ENCODE results near the gene TMEM53.
A peak's percentile ranks its signal among the peaks of the same experiment; 100 is the strongest.

TMEM53 gene

GRCh38 chr1:44628962-44629756 lies 45.1 kb downstream of the TMEM53 start:
- DNase-seq (ENCODE audit: low read depth), result peak; percentile 79

GRCh38 chr1:44625348-44625747 lies 48.9 kb downstream of the TMEM53 start:
- DNase-seq (ENCODE audit: low read depth), result no peak

DNA sequence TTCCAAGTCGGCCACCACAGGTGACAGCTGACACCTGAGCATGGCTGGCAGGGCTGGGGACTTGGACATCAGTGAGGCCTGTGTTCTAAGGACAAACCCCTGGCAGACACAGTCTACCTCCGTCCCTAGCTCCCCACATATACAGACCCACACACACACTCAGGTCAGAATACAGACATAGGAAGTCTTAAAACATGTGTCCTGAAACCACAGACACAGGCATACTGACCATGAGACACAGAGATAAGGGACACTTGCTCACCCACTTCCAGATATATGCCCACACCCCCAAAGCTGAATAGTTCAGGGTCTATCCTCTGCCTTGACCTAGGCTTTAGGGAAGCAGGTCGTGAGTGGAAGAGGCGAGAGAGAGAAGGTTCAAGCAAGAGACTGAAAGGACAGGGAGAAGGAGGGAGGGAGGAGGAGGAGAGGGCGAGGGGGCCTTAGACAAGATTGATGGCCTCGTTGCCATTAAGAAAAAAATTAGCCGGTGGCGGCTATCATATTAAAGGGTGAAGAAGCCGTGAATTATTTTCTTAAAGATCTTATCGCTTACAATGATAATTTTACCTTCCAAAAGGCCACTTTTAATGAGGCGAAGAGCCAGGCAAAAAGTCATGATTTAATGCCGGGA lies 49.9 kb downstream of the TMEM53 start:
- no peak for DNase-seq (ENCODE audit: low read depth)

DNA sequence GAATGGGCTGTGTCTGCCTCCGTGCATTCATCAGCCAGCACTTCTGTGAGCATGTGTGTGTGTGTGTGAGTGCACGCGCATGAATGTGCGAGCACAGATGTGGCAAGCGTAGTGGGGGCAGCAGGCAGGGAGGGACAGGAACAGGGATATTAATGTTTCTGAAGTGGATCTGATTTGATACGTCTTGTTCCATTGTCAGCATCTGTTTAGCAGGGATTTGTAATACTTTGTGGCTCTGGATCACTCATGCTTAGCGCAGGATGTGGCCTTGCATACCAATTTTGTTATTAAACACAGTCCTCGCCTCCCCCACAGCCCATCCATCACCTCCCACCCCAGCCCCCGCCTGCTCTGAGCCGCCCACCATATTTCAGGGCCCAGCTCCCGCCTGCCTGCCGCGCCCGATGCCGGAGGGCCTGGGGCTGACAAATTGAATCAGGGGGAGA lies 52.4 kb downstream of the TMEM53 start:
- DNase-seq (ENCODE audit: low read depth), result peak; percentile 36

GRCh38 chr1:44620072-44620471 lies 54.2 kb downstream of the TMEM53 start:
- no peak for DNase-seq (ENCODE audit: low read depth)

- peak; percentile 89 for DNase-seq (ENCODE audit: low read depth)
These were observed 54.9 kb downstream of the TMEM53 start for GRCh38 chr1:44619261-44619900.

DNA sequence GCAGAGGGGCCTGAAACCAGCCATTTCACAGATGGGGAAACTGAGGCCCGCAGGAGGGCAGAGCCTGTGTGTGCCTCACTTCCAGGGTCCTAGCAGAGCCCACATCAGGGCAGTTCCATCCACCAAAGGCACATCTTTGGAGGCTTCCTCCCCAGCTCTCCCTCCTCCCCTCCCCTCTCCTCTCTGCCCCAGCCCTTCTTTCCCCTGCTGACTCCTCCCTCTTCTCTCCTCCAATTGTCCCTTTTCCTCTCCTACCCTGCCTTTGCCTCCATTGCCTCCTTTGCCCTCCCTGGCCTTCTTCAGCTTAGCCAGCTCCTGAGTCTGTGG lies 56.6 kb downstream of the TMEM53 start:
- no peak for DNase-seq (ENCODE audit: low read depth)

GRCh38 chr1:44616991-44617702 lies 57.1 kb downstream of the TMEM53 start:
- peak; percentile 57 for DNase-seq (ENCODE audit: low read depth)

DNA sequence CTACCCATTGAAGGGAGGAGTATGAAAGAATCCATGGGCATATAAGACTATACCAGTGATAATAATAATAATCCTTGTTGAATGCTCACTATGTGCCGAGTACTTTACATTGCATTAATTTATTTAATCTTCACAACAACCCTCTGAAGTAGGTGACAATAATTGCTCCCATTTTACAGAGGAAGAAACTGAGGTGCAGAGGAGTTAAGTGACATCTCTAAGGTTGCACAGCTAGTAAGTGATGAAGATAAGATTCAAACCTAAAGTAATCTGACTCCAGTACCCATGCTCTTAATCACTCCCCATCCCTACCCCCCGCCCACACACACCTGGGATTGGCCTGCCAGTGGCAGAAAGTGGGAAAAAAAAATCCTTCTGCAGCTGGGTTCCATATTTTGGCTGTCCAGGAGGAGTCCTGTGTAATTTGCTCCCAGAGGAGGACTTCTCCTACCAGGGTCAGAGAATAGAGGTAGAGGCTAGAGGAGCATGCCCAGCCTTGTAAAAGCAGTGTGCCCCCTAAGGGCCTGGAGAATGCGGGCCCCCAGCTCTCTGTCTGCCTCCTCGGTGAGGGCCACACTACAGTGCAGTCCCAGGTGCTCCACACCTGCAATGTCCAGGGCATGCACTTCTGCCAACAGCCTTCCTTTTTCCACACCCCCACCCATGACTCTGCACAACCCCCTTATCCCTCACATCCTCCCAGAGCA lies 57.8 kb downstream of the TMEM53 start:
- no peak for DNase-seq (ENCODE audit: low read depth)

GRCh38 chr1:44613941-44614340 lies 60.3 kb downstream of the TMEM53 start:
- DNase-seq (ENCODE audit: low read depth), result no peak

DNA sequence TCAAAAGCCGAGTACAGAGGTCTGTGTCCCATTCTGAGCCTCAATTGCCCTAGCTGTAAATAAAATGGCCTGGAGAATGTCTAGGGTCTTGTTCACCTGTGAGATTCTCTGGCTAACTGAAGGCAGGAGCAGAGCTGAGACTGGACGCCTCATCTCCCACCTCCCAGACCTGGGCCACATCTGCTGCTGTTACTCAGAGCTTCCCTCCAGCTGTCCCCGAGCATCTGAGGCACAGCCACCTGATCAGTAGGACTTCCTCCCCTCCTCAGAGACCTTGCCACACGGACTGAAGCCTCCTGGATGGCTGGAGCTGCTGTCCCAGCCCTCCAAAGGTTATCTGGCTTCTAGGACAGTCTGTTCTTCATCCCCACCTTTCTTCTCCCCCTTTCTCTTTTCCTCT lies 62.4 kb downstream of the TMEM53 start:
- no peak for DNase-seq (ENCODE audit: low read depth)

DNA sequence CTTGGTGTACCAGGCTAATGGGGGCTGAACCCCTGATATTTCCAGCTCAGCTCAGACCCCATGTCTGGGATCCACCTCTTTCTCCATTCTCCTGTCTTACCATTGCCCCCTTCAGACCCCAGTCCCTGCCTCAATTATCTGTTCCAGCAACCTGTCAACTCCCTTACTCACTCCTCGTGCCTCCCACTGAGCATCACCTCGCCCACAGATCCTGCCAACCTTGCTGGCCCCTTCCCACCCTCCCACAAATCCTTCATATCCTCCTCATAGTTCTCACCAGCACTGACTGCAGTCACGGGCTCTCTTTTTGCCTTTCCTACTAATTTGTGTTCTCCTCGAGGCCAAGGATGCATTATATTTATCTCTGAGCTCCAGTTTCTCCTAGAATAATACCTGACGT lies 62.9 kb downstream of the TMEM53 start:
- DNase-seq (ENCODE audit: low read depth), result no peak

- DNase-seq (ENCODE audit: low read depth), result no peak
These were observed 63.6 kb downstream of the TMEM53 start for GRCh38 chr1:44610527-44611148.

DNA sequence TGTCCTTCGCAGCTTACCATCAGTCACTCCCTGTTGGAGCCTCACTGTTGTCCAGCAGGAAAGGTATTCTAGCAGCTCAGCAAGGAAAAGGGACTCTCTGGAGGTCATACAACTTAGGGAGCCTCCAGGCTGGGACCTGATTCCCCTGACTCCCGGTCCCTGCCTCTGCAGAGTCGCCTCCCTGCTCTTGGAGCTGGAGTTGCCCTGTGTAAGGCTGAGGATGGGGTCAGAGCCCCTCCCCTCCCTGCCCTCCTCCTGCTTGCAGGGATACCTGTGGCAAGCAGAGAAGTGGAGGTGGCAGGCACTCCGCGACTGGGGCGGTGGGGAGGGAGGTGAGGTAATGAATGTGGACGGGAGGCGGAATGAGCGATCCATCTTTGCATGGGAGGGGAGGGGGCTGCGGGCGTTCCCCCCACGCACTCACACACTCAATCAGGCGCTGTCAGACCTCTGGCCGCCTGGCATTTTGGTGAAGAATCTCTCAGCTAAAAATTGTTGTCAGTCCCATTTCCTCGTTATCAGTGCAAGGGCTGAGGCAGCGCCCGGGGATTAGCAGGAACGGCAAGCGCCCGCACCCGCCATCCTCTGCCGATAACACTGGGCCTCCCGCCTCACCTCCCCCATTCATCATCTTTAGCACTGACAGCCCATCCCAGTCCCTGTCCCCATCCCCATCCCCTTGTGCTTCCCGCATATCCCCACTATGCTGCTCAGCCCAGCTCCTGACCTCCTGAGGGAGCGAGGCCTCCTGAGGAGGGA lies 64.3 kb downstream of the TMEM53 start:
- DNase-seq (ENCODE audit: low read depth), result no peak

GRCh38 chr1:44609412-44609767 lies 64.9 kb downstream of the TMEM53 start:
- peak; percentile 45 for DNase-seq (ENCODE audit: low read depth)

DNA sequence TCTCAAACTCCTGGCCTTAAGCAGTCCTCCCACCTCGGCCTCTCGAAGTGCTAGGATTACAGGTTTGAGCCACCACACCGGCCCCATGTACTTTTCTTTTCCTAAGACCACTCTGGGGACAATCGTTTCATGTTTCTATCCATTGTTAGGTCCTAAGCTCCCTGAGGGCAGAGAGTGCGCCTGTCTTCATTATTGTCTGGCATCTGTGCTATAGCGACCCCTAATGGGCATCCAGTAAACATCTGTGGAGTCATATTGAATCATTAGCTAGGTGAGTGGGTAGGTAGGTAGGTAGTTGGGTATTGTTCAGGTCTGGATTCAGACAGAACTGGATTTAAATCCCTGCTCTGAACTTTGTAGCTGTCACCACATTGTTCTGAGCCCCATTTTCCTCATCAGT lies 66.1 kb downstream of the TMEM53 start:
- DNase-seq (ENCODE audit: low read depth), result no peak

- DNase-seq (ENCODE audit: low read depth), result no peak
These were observed 67.5 kb downstream of the TMEM53 start for GRCh38 chr1:44606701-44607281.

DNA sequence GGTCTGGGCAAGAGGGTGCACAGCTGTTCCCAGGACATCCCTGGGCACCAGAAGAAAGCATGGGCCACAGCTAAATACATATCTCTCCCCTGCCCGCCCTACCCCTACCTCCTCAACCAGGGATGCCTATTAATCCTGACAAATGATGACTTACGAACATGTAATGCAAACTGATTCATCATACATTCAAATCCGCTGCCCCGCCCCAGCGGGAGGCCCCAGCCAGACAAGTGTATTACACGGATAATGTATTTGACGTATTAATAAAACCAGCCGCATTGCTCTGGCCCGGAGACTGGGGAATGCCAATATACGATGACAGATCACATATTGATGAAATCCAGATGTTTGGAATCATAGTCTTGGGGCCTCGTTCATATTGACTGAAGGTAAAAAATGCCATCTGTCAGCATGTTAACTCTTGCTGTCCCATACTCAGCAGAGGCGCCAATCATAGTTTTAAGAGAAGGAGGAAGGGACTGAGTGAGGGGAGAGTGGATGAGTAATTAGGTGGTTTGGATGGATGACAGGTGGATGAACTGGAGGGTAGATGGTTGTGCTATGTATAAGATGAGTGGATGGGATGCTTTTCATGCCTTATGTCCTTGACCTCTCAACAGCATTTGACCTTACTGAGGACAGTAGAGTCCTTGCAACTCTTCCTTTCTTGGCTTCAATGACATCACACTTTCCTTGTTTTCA lies 68.2 kb downstream of the TMEM53 start:
- DNase-seq (ENCODE audit: low read depth), result no peak

DNA sequence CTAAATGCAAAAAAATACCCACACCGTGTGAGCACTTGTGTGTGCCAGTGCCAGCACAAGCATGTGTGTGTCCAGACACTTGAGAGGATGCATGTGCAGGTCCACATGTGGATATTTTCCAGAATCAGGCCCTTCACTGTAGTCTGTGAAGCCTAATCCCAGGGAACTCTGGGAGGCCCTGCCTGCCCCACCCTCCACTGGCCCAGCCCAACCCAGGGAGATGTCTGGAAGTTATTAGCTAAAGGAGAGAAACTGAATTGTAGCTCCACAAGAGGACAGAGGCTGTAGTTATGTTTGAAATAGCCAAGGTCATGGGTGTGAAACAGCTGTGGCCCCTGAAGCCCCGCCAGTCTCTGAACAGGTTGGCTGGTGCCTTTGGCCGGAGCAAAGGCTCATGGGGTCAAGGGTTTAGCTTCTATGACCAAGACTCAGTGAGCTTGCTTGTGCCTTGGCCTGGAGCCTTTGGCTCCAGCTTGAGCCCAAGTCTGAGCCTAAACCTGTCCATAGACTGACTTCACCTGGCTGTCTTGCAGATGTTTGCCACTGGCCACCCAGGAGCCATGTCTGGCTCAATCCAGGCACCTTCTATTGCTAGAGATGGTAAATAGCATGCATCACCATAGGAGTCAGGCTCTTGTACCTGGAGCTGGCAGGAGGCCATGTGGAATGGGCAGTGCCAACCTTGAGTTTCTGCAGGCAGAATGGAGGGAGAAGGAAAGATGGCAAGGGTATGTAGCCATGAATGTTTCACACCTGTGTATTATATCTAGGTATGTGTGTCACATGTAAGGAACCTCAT lies 69.9 kb downstream of the TMEM53 start:
- DNase-seq (ENCODE audit: low read depth), result no peak
